Common myeloid progenitor, CD34-positive (primary cell): ENCODE data around the gene ARL4A.

ENCODE experiments used
- CTCF ChIA-PET: fragments of 350-600 bp; sonication (Branson Sonifier 250); formaldehyde crosslinking; loops from one replicate; lab custom pipeline; 2021; ENCODE audit warnings: antibody characterized with exemption; lab: Charles Lee
- POLR2A ChIA-PET: fragments of 350-600 bp; sonication (Branson Sonifier 250); formaldehyde crosslinking; loops from one replicate; lab custom pipeline; 2021; ENCODE audit warnings: antibody characterized with exemption; lab: Charles Lee
- DNase-seq, 3 donors: peaks; one replicate each; pipeline versions ENCODE4 v3.0.0 to v3.0.0-alpha.2; 2013
- H3K27ac ChIP-seq, 2 experiments: 1 replicate in 1 of 2; 2 replicates in 1 of 2; pipeline ENCODE4 v1.7.0; 2013; ENCODE audit warnings: inconsistent platforms in 2 of 2, low read length in 2 of 2, mild to moderate bottlenecking in 2 of 2, low read depth in 1 of 2, moderate library complexity in 1 of 2; ENCODE audit not compliant: severe bottlenecking in 2 of 2, insufficient read depth in 1 of 2, poor library complexity in 1 of 2
- H3K27me3 ChIP-seq, 5 experiments: replicated peaks in 2 of 5; 1 replicate in 3 of 5; 2 replicates in 2 of 5; pipeline versions ENCODE4 v1.6.1 to v1.7.0; 2013; ENCODE audit warnings: low read length in 4 of 5, mild to moderate bottlenecking in 2 of 5, moderate library complexity in 2 of 5, inconsistent platforms in 1 of 5; ENCODE audit not compliant: insufficient read depth in 5 of 5, control insufficient read depth in 4 of 5
- H3K36me3 ChIP-seq, 4 experiments: 1 replicate in 2 of 4; 2 replicates in 2 of 4; pipeline versions ENCODE4 v1.6.1 to v1.7.0; 2013; ENCODE audit warnings: low read length in 3 of 4, control low read depth in 1 of 4, mild to moderate bottlenecking in 1 of 4; ENCODE audit not compliant: control insufficient read depth in 4 of 4, insufficient read depth in 4 of 4
- H3K4me1 ChIP-seq, 4 experiments: 1 replicate in 3 of 4; 2 replicates in 1 of 4; pipeline versions ENCODE4 v1.6.1 to v1.7.1; 2013; ENCODE audit warnings: low read length in 3 of 4, mild to moderate bottlenecking in 3 of 4, control low read depth in 1 of 4, inconsistent platforms in 1 of 4, moderate library complexity in 1 of 4; ENCODE audit not compliant: control insufficient read depth in 4 of 4, insufficient read depth in 4 of 4; ENCODE audit errors: control extremely low read depth in 1 of 4
- H3K4me3 ChIP-seq, 7 experiments: 1 replicate in 4 of 7; 2 replicates in 3 of 7; pipeline versions ENCODE4 v1.5.1 to v1.7.0; 2013; ENCODE audit warnings: mild to moderate bottlenecking in 7 of 7, low read length in 6 of 7, moderate library complexity in 6 of 7, inconsistent platforms in 2 of 7, low read depth in 2 of 7, control low read depth in 1 of 7; ENCODE audit not compliant: insufficient read depth in 4 of 7, control insufficient read depth in 1 of 7; ENCODE audit errors: extremely low read depth in 1 of 7
- H3K9me3 ChIP-seq, 5 experiments: 1 replicate in 4 of 5; 2 replicates in 1 of 5; pipeline versions ENCODE4 v1.6.1 to v1.7.1; 2013; ENCODE audit warnings: low read length in 4 of 5, mild to moderate bottlenecking in 2 of 5, inconsistent platforms in 1 of 5, low read depth in 1 of 5, moderate library complexity in 1 of 5; ENCODE audit not compliant: control insufficient read depth in 4 of 5, insufficient read depth in 2 of 5; ENCODE audit errors: control extremely low read depth in 1 of 5
- WGBS: methylation state at CpG from one replicate; pipeline ENCODE4 v1.1.5; 2013; ENCODE audit not compliant: insufficient coverage; 5-methylcytosine and 5-hydroxymethylcytosine counted together

ARL4A gene

GRCh38 chr7:12716134-12716681 lies 28.8 kb downstream of the ARL4A start:
- peaks cover 5 to 40% (median 26%) of the 10 kb centered on the region in 4 experiments for H3K4me1 ChIP-seq
- H3K36me3 ChIP-seq: no peaks in the 10 kb centered on the region
- ChIA-PET POLR2A (no interaction called here), CTCF (interaction anchor here (0.5 to 2.3 kb wide), 7 partner anchors 10 to 29 kb away, joined by 3 to 11 read pairs (median 4); partner anchors contain the start of gene ARL4A)
- no peak for DNase-seq
- H3K4me3 ChIP-seq: peak overlapping the region in 2 of 7 experiments; percentile 50 to 67
- 94% methylated on average over 2 of the region's 7 CpGs for WGBS
- H3K9me3 ChIP-seq: no peaks in the 10 kb centered on the region
- peak overlapping the region; percentile 42 to 75 for H3K27ac ChIP-seq
- H3K27me3 ChIP-seq: no peaks in the 10 kb centered on the region

- peak overlapping the region in 1 of 2 experiments; percentile 75 for H3K27ac ChIP-seq
- ChIA-PET CTCF (interaction anchor here (1.0 to 2.3 kb wide), 6 partner anchors 10 to 36 kb away, joined by 3 to 11 read pairs (median 4); partner anchors contain the start of gene ARL4A), POLR2A (no interaction called here)
- no peaks in the 10 kb centered on the region for H3K36me3 ChIP-seq
- no peak for DNase-seq
- H3K4me1 ChIP-seq: peaks cover 5 to 40% (median 26%) of the 10 kb centered on the region in 4 experiments
- no peaks in the 10 kb centered on the region for H3K9me3 ChIP-seq
- 100% methylated on average over 2 of the region's 3 CpGs for WGBS
- no peaks in the 10 kb centered on the region for H3K27me3 ChIP-seq
- H3K4me3 ChIP-seq: no peak overlapping the region
These were observed 29.3 kb downstream of the ARL4A start for GRCh38 chr7:12716722-12717121.

DNA sequence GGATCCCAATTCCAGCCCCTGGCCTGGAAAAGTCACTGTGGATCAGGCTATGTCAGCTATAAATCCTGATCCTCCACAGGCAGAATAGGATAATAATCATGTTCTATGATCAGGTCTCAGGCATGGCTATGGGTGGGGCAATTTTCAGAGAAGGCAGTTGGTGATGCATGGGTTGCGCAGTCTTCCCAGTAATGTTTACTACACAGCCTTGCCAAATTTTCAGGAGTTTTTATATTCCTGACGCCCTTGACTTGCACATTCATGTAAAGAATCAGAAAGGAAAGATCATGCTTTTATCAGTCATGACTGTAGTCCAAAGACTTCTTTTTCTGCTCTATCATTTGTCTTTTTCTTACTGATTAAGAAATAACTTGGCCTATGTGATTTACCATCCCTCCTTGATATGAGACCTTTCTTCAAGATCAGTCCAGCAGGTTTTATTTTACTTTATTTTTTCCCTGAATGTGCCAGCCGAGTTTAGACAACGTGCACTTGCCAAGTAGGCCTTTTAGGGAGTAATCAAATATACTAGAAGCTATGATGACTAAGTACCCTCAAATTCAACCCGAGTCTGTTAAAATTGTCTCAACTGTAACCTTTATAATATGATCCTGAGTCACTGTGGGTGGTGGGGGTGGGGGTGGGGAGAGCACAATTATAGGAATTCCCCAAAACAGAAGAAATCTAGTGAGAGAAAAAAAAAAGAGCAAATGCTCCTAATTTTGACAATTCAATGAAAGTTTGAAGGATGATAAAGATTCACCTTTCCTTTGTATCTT lies 31.9 kb downstream of the ARL4A start:
- DNase-seq: peak; percentile 25 to 77 (median 64)
- Histone ChIP-seq H3K4me3 (peak overlapping the region in 1 of 7 experiments; percentile 46), H3K27me3 (no peaks in the 10 kb centered on the region), H3K9me3 (no peaks in the 10 kb centered on the region), H3K36me3 (no peaks in the 10 kb centered on the region), H3K4me1 (peaks cover 5 to 44% (median 30%) of the 10 kb centered on the region in 4 experiments), H3K27ac (peak overlapping the region in 1 of 2 experiments; percentile 87)
- ChIA-PET POLR2A (interaction anchor here (0.7 kb wide), 1 partner anchor 17 kb away, joined by 3 read pairs; no protein-coding TSS in a partner anchor), CTCF (interaction anchor here (1.0 to 1.2 kb wide), 3 partner anchors 8 to 32 kb away, joined by 3 to 5 read pairs (median 4); partner anchors contain the start of gene ARL4A)
- 83% methylated on average over 3 of the region's 5 CpGs for WGBS

DNA sequence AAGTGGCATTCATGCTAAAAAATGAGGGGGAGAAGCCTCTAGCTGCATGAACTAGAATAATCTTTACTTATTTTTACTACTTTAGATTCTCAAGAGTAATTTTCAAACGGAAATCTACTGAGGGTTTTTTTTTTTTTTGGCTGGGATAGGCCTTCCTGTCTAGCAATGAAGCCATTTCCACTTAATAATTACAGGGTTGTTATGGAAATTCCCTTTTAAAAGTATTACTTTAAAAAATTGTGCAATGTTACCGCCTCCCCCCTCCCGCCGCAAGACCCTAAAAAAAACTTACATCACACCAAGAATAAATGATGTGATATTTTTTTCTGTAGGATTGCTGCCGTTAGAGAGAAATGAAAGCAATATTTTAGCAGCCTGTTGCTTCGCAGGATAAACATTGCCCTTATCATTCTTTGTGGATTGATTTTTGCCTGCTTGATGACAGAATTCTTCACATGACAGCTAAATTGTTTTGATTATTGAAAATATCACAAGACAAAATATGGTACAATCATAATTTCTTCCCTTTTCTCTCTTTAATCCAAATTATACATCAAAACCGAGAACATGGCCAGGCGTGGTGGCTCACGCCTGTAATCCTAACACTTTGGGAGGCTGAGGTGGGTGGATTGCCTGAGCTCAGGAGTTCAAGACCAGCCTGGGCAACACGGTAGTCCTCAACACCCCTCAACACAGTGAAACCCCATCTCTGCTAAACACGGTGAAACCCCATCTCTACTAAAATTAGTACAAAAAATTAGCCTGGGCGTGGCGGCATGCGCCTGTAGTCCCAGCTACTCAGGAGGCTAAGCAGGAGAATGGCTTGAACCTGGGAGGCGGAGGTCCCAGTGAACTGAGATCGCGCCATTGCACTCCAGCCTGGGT lies 32.8 kb downstream of the ARL4A start:
- ChIA-PET CTCF (interaction anchor here (1.0 kb wide), 2 partner anchors 9 to 11 kb away, joined by 3 to 4 read pairs; no protein-coding TSS in a partner anchor), POLR2A (interaction anchor here (0.7 kb wide), 1 partner anchor 18 kb away, joined by 3 read pairs; no protein-coding TSS in a partner anchor)
- DNase-seq: peak; percentile 38 to 84 (median 65)
- Histone ChIP-seq H3K4me1 (peaks cover 5 to 44% (median 28%) of the 10 kb centered on the region in 4 experiments), H3K27me3 (no peaks in the 10 kb centered on the region), H3K4me3 (peak overlapping the region in 2 of 7 experiments; percentile 46 to 61), H3K9me3 (no peaks in the 10 kb centered on the region), H3K27ac (peak overlapping the region in 1 of 2 experiments; percentile 87), H3K36me3 (no peaks in the 10 kb centered on the region)
- 100% methylated on average over 3 of the region's 17 CpGs for WGBS

GRCh38 chr7:12721286-12721830 lies 33.9 kb downstream of the ARL4A start:
- ChIA-PET POLR2A (no interaction called here), CTCF (interaction anchor here (0.7 kb wide), 1 partner anchor 13 kb away, joined by 3 read pairs; no protein-coding TSS in a partner anchor)
- no peaks in the 10 kb centered on the region for H3K27me3 ChIP-seq
- no peak overlapping the region for H3K4me3 ChIP-seq
- no peak for DNase-seq
- peaks cover 2 to 33% (median 17%) of the 10 kb centered on the region in 4 experiments for H3K4me1 ChIP-seq
- peak overlapping the region in 1 of 2 experiments; percentile 87 for H3K27ac ChIP-seq
- 96% methylated on average over 5 of the region's 6 CpGs for WGBS
- H3K9me3 ChIP-seq: no peaks in the 10 kb centered on the region
- no peaks in the 10 kb centered on the region for H3K36me3 ChIP-seq

DNA sequence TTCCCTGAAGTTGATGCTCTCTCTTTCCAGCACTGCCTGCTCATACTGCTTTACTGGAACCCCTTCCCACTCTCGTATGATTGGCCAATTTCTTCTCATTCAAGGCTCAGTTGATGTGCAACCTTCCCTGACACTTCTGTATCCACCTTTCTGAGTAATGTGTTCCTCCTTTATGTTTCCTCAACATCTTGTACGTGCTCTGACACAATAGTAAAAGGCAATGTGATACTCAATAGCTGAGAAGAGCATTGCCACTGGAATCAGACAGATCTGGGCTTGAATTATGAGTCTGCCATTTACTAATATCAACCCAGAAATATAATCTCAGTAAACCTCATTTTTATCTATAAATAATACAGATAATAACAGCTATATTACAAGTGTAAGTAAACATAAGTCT lies 34.7 kb downstream of the ARL4A start:
- no peak for DNase-seq
- ChIA-PET POLR2A (no interaction called here), CTCF (no interaction called here)
- no peaks in the 10 kb centered on the region for H3K9me3 ChIP-seq
- H3K4me1 ChIP-seq: peaks cover 2 to 27% (median 14%) of the 10 kb centered on the region in 4 experiments
- peak overlapping the region in 1 of 2 experiments; percentile 71 for H3K27ac ChIP-seq
- 100% methylated on average over 1 of the region's 2 CpGs for WGBS
- H3K4me3 ChIP-seq: no peak overlapping the region
- no peaks in the 10 kb centered on the region for H3K36me3 ChIP-seq
- H3K27me3 ChIP-seq: no peaks in the 10 kb centered on the region
